ACC112 (cell line): Measurements from ENCODE around the gene TMEM201.

Experiments used
- H2AFZ ChIP-seq: fragments of 200-600 bp; sonication (generic); one replicate; pipeline ENCODE4 v1.6.0; 2017; ENCODE audit warnings: antibody characterized with exemption, low read length; ENCODE audit not compliant: unreplicated experiment
- H3K27ac ChIP-seq: fragments of 200-600 bp; sonication (generic); 2 replicates; pipeline ENCODE4 v1.5.1; 2014; ENCODE audit warnings: low read depth, mild to moderate bottlenecking, antibody characterized with exemption, low read length, moderate library complexity
- H3K27me3 ChIP-seq: fragments of 200-600 bp; sonication (generic); 2 replicates; pipeline ENCODE4 v1.6.1; 2014; ENCODE audit warnings: mild to moderate bottlenecking, antibody characterized with exemption, low read length, moderate library complexity, mixed read lengths; ENCODE audit not compliant: insufficient read depth
- H3K36me3 ChIP-seq: fragments of 200-600 bp; sonication (generic); 2 replicates; pipeline ENCODE4 v1.6.1; 2016; ENCODE audit warnings: mild to moderate bottlenecking, antibody characterized with exemption, low read length, moderate library complexity, mixed read lengths; ENCODE audit not compliant: insufficient read depth
- H3K4me1 ChIP-seq: fragments of 200-600 bp; sonication (generic); one replicate; pipeline ENCODE4 v1.6.1; 2016; ENCODE audit warnings: low read length, mixed read lengths; ENCODE audit not compliant: insufficient read depth, unreplicated experiment, control insufficient read depth
- H3K4me3 ChIP-seq: fragments of 200-600 bp; sonication (generic); 2 replicates; pipeline ENCODE4 v1.5.1; 2014; ENCODE audit warnings: mild to moderate bottlenecking, low read depth, low read length
- H3K79me2 ChIP-seq: fragments of 200-600 bp; sonication (generic); one replicate; pipeline ENCODE4 v1.6.0; 2016; ENCODE audit warnings: low read length; ENCODE audit not compliant: control insufficient read depth, unreplicated experiment, insufficient read depth

The TMEM201 gene

GRCh38 chr1:9654834-9655723 is 66.4 kb downstream of the TMEM201 start:
- Histone ChIP-seq H2AFZ (no peak overlapping the region), H3K79me2 (no peaks in the 10 kb centered on the region), H3K27ac (no peak overlapping the region), H3K27me3 (peaks cover 20% of the 10 kb centered on the region), H3K36me3 (no peaks in the 10 kb centered on the region), H3K4me1 (peaks cover 8% of the 10 kb centered on the region), H3K4me3 (no peak overlapping the region)

DNA sequence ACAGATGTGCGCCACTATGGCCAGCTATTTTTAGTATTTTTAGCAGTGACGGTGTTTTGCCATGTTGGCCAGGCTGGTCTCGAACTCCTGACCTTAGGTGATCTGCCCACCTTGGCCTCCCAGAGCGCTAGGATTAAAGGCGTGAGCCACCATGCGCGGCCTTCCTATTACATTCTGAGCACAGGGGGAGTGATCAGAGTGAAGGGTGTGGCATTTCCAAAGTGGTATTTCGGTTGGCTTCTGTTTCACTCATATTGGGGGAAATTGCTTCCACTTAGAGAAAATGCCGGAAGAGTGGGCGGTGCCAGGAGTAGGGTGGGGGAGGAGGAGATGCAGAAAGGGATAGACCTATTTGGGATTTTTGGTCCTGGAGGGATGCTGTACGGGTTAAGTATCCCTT is 67.1 kb downstream of the TMEM201 start:
- Histone ChIP-seq H3K36me3 (no peaks in the 10 kb centered on the region), H3K27me3 (peaks cover 16% of the 10 kb centered on the region), H3K79me2 (no peaks in the 10 kb centered on the region), H2AFZ (no peak overlapping the region), H3K4me3 (no peak overlapping the region), H3K27ac (no peak overlapping the region), H3K4me1 (peaks cover 8% of the 10 kb centered on the region)

GRCh38 chr1:9657521-9658032 is 68.9 kb downstream of the TMEM201 start:
- Histone ChIP-seq H3K27me3 (peaks cover 9% of the 10 kb centered on the region; the same call in 1 of the 2 replicates), H3K27ac (no peak overlapping the region), H2AFZ (no peak overlapping the region), H3K4me1 (peaks cover 8% of the 10 kb centered on the region), H3K36me3 (no peaks in the 10 kb centered on the region), H3K79me2 (no peaks in the 10 kb centered on the region), H3K4me3 (no peak overlapping the region)

GRCh38 chr1:9658199-9658598 is 69.5 kb downstream of the TMEM201 start:
- no peak overlapping the region for H2AFZ ChIP-seq
- H3K27ac ChIP-seq, result no peak overlapping the region
- no peaks in the 10 kb centered on the region for H3K79me2 ChIP-seq
- peaks cover 8% of the 10 kb centered on the region for H3K4me1 ChIP-seq
- no peaks in the 10 kb centered on the region for H3K36me3 ChIP-seq
- H3K4me3 ChIP-seq, result no peak overlapping the region
- peaks cover 3% of the 10 kb centered on the region; the same call in 1 of the 2 replicates for H3K27me3 ChIP-seq

DNA sequence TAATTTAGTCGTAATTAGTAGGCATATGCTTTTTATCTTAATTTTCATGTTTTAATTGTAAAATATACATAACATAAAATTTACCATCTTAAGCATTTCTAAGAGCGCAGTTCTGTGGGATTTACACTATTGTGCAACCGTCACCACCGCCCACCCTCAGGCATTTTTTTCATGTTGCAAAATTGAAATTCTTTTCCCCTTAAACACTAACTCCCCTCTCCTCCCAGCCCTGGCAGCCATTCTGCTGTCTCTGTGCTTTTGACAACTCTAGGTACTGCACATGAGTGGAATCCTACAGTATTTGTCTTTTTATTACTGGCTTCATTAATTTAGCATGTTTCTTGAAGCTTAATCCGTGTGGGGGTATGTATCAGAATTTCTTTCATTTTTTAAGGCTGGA is 70.6 kb downstream of the TMEM201 start:
- Histone ChIP-seq H3K36me3 (no peaks in the 10 kb centered on the region), H3K27ac (no peak overlapping the region), H3K4me3 (no peak overlapping the region), H3K4me1 (peaks cover 8% of the 10 kb centered on the region), H3K79me2 (no peaks in the 10 kb centered on the region), H2AFZ (no peak overlapping the region), H3K27me3 (no peaks in the 10 kb centered on the region)

GRCh38 chr1:9663257-9663656 is 74.5 kb downstream of the TMEM201 start:
- Histone ChIP-seq H2AFZ (no peak overlapping the region), H3K36me3 (no peaks in the 10 kb centered on the region), H3K27ac (no peak overlapping the region), H3K4me3 (no peak overlapping the region), H3K4me1 (peaks cover 8% of the 10 kb centered on the region), H3K27me3 (no peaks in the 10 kb centered on the region; the same call in 1 of the 2 replicates), H3K79me2 (no peaks in the 10 kb centered on the region)
